Activated CD8-positive, alpha-beta T cell treated with anti-CD3 and anti-CD28 coated beads for 36 hours (primary cell): Measurements from ENCODE around the gene ERBB4. TPM values are rescaled to one million over a fixed set of nuclear protein-coding genes. Genes with fewer than 3 reads are reported as not detected.
A peak's percentile ranks its signal among the peaks of the same experiment; 100 is the strongest.

Source experiments
- ATAC-seq: fragments of 200-7000 bp; cut with Tn5 transposase; one replicate; pipeline ENCODE4 v1.10.0; 2021; ENCODE audit warnings: mild to moderate bottlenecking, moderate library complexity
- CTCF ChIA-PET: fragments of 350-600 bp; sonication (Branson Sonifier 250); formaldehyde crosslinking; loops from one replicate; lab custom pipeline; 2021; ENCODE audit warnings: antibody characterized with exemption; lab: Charles Lee
- POLR2A ChIA-PET: fragments of 350-600 bp; sonication (Branson Sonifier 250); formaldehyde crosslinking; loops from one replicate; lab custom pipeline; 2021; ENCODE audit warnings: antibody characterized with exemption; lab: Charles Lee
- DNase-seq: peaks from one replicate; pipeline ENCODE4 v3.0.0-alpha.2; 2020
- H3K27ac Mint-ChIP-seq: one replicate; pipeline ENCODE4 v1.8.0; 2021; ENCODE audit warnings: mild to moderate bottlenecking, mixed read lengths
- H3K27me3 Mint-ChIP-seq: one replicate; pipeline ENCODE4 v1.8.0; 2021; ENCODE audit warnings: mixed read lengths
- H3K36me3 Mint-ChIP-seq: one replicate; pipeline ENCODE4 v1.8.0; 2021; ENCODE audit warnings: low read depth, mixed read lengths
- H3K4me1 Mint-ChIP-seq: one replicate; pipeline ENCODE4 v1.8.0; 2021; ENCODE audit warnings: low read depth, mixed read lengths
- H3K4me3 Mint-ChIP-seq: one replicate; pipeline ENCODE4 v1.8.0; 2021; ENCODE audit warnings: mild to moderate bottlenecking, moderate library complexity, mixed read lengths
- H3K9me3 Mint-ChIP-seq: one replicate; pipeline ENCODE4 v1.8.0; 2021; ENCODE audit warnings: mixed read lengths
- intact Hi-C: fragments of 100-400 bp; cut with micrococcal nuclease; formaldehyde crosslinking; loops from one replicate; pipeline ENCODE4 v1.10.0; 2022
- total RNA-seq, 2 experiments: library from RNA; stranded (reverse); gene quantifications; one replicate each; pipeline ENCODE4 v1.2.3, GENCODE V29; 2021
- TF ChIP-seq, protein P1 (sequence below): fragments of 200-600 bp; IDR thresholded peaks from one replicate; pipeline ENCODE4 v1.8.0; 2022; ENCODE audit warnings: antibody characterized with exemption, mild to moderate bottlenecking

ERBB4 gene
- total RNA-seq, 2 experiments from 2014 or later, result not detected

- intact Hi-C loops, result no loop called here
- Mint-ChIP-seq H3K4me1 (no peaks in the 10 kb centered on the region), H3K9me3 (no peaks in the 10 kb centered on the region), H3K36me3 (no peaks in the 10 kb centered on the region), H3K4me3 (no peak overlapping the region), H3K27me3 (no peaks in the 10 kb centered on the region), H3K27ac (no peak overlapping the region)
- TF ChIP-seq, protein P1, sequence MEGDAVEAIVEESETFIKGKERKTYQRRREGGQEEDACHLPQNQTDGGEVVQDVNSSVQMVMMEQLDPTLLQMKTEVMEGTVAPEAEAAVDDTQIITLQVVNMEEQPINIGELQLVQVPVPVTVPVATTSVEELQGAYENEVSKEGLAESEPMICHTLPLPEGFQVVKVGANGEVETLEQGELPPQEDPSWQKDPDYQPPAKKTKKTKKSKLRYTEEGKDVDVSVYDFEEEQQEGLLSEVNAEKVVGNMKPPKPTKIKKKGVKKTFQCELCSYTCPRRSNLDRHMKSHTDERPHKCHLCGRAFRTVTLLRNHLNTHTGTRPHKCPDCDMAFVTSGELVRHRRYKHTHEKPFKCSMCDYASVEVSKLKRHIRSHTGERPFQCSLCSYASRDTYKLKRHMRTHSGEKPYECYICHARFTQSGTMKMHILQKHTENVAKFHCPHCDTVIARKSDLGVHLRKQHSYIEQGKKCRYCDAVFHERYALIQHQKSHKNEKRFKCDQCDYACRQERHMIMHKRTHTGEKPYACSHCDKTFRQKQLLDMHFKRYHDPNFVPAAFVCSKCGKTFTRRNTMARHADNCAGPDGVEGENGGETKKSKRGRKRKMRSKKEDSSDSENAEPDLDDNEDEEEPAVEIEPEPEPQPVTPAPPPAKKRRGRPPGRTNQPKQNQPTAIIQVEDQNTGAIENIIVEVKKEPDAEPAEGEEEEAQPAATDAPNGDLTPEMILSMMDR, result no peak
- ATAC-seq (no peak), DNase-seq (no peak)
- ChIA-PET CTCF (no interaction called here), POLR2A (interaction anchor here (0.7 kb wide), 1 partner anchor 874 kb away, joined by 4 read pairs; no protein-coding TSS in a partner anchor)
These were observed 915.5 kb downstream of the ERBB4 start for GRCh38 chr2:211623096-211623495.

GRCh38 chr2:211620986-211621385 lies 917.6 kb downstream of the ERBB4 start:
- ChIA-PET POLR2A (no interaction called here), CTCF (no interaction called here)
- ATAC-seq, result no peak
- Mint-ChIP-seq H3K9me3 (no peaks in the 10 kb centered on the region), H3K4me1 (no peaks in the 10 kb centered on the region), H3K27me3 (no peaks in the 10 kb centered on the region), H3K36me3 (no peaks in the 10 kb centered on the region), H3K27ac (no peak overlapping the region), H3K4me3 (no peak overlapping the region)
- TF ChIP-seq, protein P1, result no peak
- DNase-seq, result no peak
- intact Hi-C loops, result no loop called here

- intact Hi-C loops, result no loop called here
- H3K4me1 Mint-ChIP-seq, result no peaks in the 10 kb centered on the region
- ChIA-PET POLR2A (no interaction called here), CTCF (no interaction called here)
- H3K27ac Mint-ChIP-seq, result no peak overlapping the region
- no peaks in the 10 kb centered on the region for H3K9me3 Mint-ChIP-seq
- DNase-seq, result no peak
- TF ChIP-seq, protein P1, result no peak
- H3K36me3 Mint-ChIP-seq, result no peaks in the 10 kb centered on the region
- no peaks in the 10 kb centered on the region for H3K27me3 Mint-ChIP-seq
- no peak overlapping the region for H3K4me3 Mint-ChIP-seq
- ATAC-seq, result no peak
These were observed 920.8 kb downstream of the ERBB4 start for GRCh38 chr2:211617803-211618202.

- Mint-ChIP-seq H3K27ac (no peak overlapping the region), H3K9me3 (no peaks in the 10 kb centered on the region), H3K27me3 (no peaks in the 10 kb centered on the region), H3K4me3 (peak overlapping the region; percentile 51), H3K36me3 (no peaks in the 10 kb centered on the region), H3K4me1 (peaks cover 5% of the 10 kb centered on the region)
- DNase-seq (no peak), ATAC-seq (no peak)
- ChIA-PET CTCF (no interaction called here), POLR2A (no interaction called here)
- intact Hi-C loops, result no loop called here
- TF ChIP-seq, protein P1, result no peak
These were observed 927.0 kb downstream of the ERBB4 start for GRCh38 chr2:211611621-211612020.

- intact Hi-C loops, result no loop called here
- H3K36me3 Mint-ChIP-seq, result no peaks in the 10 kb centered on the region
- DNase-seq (peak; percentile 10), ATAC-seq (peak; percentile 58)
- ChIA-PET CTCF (no interaction called here), POLR2A (no interaction called here)
- peaks cover 5% of the 10 kb centered on the region for H3K4me1 Mint-ChIP-seq
- no peaks in the 10 kb centered on the region for H3K9me3 Mint-ChIP-seq
- no peaks in the 10 kb centered on the region for H3K27me3 Mint-ChIP-seq
- TF ChIP-seq, protein P1, result no peak
- peak overlapping the region; percentile 51 for H3K4me3 Mint-ChIP-seq
- peak overlapping the region; percentile 25 for H3K27ac Mint-ChIP-seq
These were observed 927.5 kb downstream of the ERBB4 start for GRCh38 chr2:211611061-211611518.
